Measurements from ENCODE around the gene DGKK. TPM values are rescaled to one million over a fixed set of nuclear protein-coding genes. Genes with fewer than 3 reads are reported as not detected.

The DGKK gene
- polyA plus RNA-seq, 1 donor (not counting 4 experiments of a cell fraction or from before 2014, with no cell fraction given), result not detected

- dilution Hi-C loops (cut with MboI; ENCODE audit: extremely low pct_ligation_motif_present, low sequenced_read_pairs), result no loop called here
- H3K4me3 ChIP-seq (ENCODE audit: control insufficient read depth in 2 of 3, extremely low read depth in 1 of 3, insufficient read depth in 2 of 3, low read depth in 1 of 3, low read length in 3 of 3), result no peak overlapping the region
- no peaks in the 10 kb centered on the region for H3K9me3 ChIP-seq (ENCODE audit: control insufficient read depth, low read depth, low read length)
- H3K27ac ChIP-seq (ENCODE audit: control insufficient read depth, insufficient read depth, low read length), result no peak overlapping the region
- H3K27me3 ChIP-seq (ENCODE audit: control insufficient read depth, extremely low read depth, insufficient read depth, low read length), result no peaks in the 10 kb centered on the region
- H3K79me2 ChIP-seq (ENCODE audit: control insufficient read depth, insufficient read depth, low read length), result no peaks in the 10 kb centered on the region
- no peak overlapping the region for H3K4me2 ChIP-seq (ENCODE audit: control insufficient read depth, extremely low read depth, insufficient read depth, low read depth, low read length)
- no peaks in the 10 kb centered on the region for H4K20me1 ChIP-seq (ENCODE audit: control insufficient read depth, extremely low read depth, insufficient read depth, low read length)
- no peak for DNase-seq (ENCODE audit: low read depth, low spot score)
- no peaks in the 10 kb centered on the region for H3K36me3 ChIP-seq (ENCODE audit: control insufficient read depth in 2 of 2, extremely low read depth in 1 of 2, insufficient read depth in 2 of 2, low read length in 2 of 2)
- FAIRE-seq, result no peak
- TF ChIP-seq CTCF (optimal IDR thresholded peaks at IDR 0.05 in 1 of 3, IDR thresholded peaks at IDR 0.05 in 1 of 3, conservative IDR thresholded peaks at IDR 0.05 in 1 of 3; ENCODE audit: extremely low read depth in 1 of 3, insufficient read depth in 2 of 3, low read length in 3 of 3), result no peak
- TF ChIP-seq EZH2 (IDR thresholded peaks at IDR 0.05; ENCODE audit: low read length), result no peak
- no peak overlapping the region for H2AFZ ChIP-seq (ENCODE audit: control insufficient read depth, low read length)
- no peak overlapping the region for H3K9ac ChIP-seq (ENCODE audit: control insufficient read depth, extremely low read depth, insufficient read depth, low read length)
- no peaks in the 10 kb centered on the region for H3K4me1 ChIP-seq (ENCODE audit: control insufficient read depth, extremely low read depth, insufficient read depth, low read length)
- H3K9me1 ChIP-seq (ENCODE audit: control insufficient read depth, extremely low read depth, insufficient read depth, low read length), result no peaks in the 10 kb centered on the region
Measured at GRCh38 chrX:50495616-50496015, 25.0 kb upstream of the DGKK start.

GRCh38 chrX:50492720-50493119 lies 22.1 kb upstream of the DGKK start:
- Histone ChIP-seq H3K4me2 (ENCODE audit: control insufficient read depth, extremely low read depth, insufficient read depth, low read depth, low read length) (no peak overlapping the region), H4K20me1 (ENCODE audit: control insufficient read depth, extremely low read depth, insufficient read depth, low read length) (no peaks in the 10 kb centered on the region), H3K9me1 (ENCODE audit: control insufficient read depth, extremely low read depth, insufficient read depth, low read length) (no peaks in the 10 kb centered on the region), H3K9me3 (ENCODE audit: control insufficient read depth, low read depth, low read length) (no peaks in the 10 kb centered on the region), H3K4me3 (ENCODE audit: control insufficient read depth in 2 of 3, extremely low read depth in 1 of 3, insufficient read depth in 2 of 3, low read depth in 1 of 3, low read length in 3 of 3) (no peak overlapping the region), H3K9ac (ENCODE audit: control insufficient read depth, extremely low read depth, insufficient read depth, low read length) (no peak overlapping the region), H3K4me1 (ENCODE audit: control insufficient read depth, extremely low read depth, insufficient read depth, low read length) (no peaks in the 10 kb centered on the region), H3K79me2 (ENCODE audit: control insufficient read depth, insufficient read depth, low read length) (no peaks in the 10 kb centered on the region), H3K27me3 (ENCODE audit: control insufficient read depth, extremely low read depth, insufficient read depth, low read length) (no peaks in the 10 kb centered on the region), H3K27ac (ENCODE audit: control insufficient read depth, insufficient read depth, low read length) (no peak overlapping the region), H3K36me3 (ENCODE audit: control insufficient read depth in 2 of 2, extremely low read depth in 1 of 2, insufficient read depth in 2 of 2, low read length in 2 of 2) (no peaks in the 10 kb centered on the region), H2AFZ (ENCODE audit: control insufficient read depth, low read length) (no peak overlapping the region)
- FAIRE-seq (no peak), DNase-seq (ENCODE audit: low read depth, low spot score) (no peak)
- no peak for TF ChIP-seq CTCF (optimal IDR thresholded peaks at IDR 0.05 in 1 of 3, IDR thresholded peaks at IDR 0.05 in 1 of 3, conservative IDR thresholded peaks at IDR 0.05 in 1 of 3; ENCODE audit: extremely low read depth in 1 of 3, insufficient read depth in 2 of 3, low read length in 3 of 3)
- dilution Hi-C loops (cut with MboI; ENCODE audit: extremely low pct_ligation_motif_present, low sequenced_read_pairs), result no loop called here
